ENCODE measurements around the gene OMP.

OMP gene

DNA sequence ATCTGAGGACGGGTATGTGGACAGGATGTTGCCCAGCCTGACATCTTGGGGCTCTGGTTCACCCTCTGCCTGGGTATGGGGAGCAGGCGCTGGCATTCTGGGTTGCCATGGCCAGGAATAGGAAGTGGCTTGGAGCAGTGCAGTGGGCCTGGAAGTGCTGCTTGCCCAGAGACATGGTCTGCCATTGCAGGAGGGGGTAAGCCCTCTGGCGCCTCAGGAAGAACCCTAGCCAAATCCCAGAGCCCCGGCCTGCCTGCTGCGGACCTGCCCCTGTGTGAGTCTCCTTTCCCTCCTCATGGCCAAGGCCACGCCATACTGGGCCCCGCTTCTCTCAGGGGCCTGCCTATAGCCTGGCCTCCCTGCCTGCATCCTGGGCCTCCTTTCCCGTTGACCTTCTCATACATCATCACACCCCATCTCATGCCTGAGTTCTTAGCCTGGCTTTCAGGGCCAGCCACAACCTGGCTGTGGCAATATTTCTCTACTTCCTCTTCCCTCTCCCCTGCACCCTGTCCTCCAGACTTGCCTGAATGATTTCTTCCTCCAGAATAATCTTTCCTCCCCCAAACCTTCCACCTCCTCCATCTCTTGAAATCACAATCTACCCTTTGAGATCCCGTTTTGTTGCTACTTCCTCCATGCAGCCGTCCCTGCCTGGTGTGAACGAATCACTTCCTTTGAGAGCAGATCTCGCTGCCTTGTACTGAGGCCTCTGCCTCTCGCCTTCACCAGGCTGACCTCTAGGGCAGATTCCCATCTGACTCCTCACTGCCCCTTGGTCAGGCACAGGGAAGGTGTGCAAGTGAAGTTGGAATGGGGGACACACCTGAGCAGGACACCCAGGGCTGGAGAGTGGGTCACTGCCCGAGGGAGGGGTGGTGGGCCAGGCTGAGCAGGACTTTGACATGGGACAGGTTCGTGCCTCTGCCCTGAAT lies 30.7 kb upstream of the OMP start:
- POLR2A ChIA-PET = no interaction called here
- no peak for TF ChIP-seq ARNT (IDR thresholded peaks at IDR 0.05)
- no peak for TF ChIP-seq NFRKB (IDR thresholded peaks at IDR 0.05)
- TF ChIP-seq SUZ12 (IDR thresholded peaks at IDR 0.05) = no peak
- no peak for TF ChIP-seq HDGF (IDR thresholded peaks at IDR 0.05; ENCODE audit: borderline replicate concordance)
- TF ChIP-seq FOXK2 (IDR thresholded peaks at IDR 0.05) = no peak
- no peak for TF ChIP-seq LEF1 (IDR thresholded peaks at IDR 0.05; ENCODE audit: borderline replicate concordance)
- TF ChIP-seq, protein P1, sequence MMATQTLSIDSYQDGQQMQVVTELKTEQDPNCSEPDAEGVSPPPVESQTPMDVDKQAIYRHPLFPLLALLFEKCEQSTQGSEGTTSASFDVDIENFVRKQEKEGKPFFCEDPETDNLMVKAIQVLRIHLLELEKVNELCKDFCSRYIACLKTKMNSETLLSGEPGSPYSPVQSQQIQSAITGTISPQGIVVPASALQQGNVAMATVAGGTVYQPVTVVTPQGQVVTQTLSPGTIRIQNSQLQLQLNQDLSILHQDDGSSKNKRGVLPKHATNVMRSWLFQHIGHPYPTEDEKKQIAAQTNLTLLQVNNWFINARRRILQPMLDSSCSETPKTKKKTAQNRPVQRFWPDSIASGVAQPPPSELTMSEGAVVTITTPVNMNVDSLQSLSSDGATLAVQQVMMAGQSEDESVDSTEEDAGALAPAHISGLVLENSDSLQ (IDR thresholded peaks at IDR 0.05) = no peak
- no peak for TF ChIP-seq ELF4 (IDR thresholded peaks at IDR 0.05)
- TF ChIP-seq FOXA1 (IDR thresholded peaks at IDR 0.05) = no peak
- no peak for TF ChIP-seq SP1 (IDR thresholded peaks at IDR 0.05)
- TF ChIP-seq L3MBTL2 (conservative IDR thresholded peaks at IDR 0.05) = no peak
- DNase-seq (ENCODE audit: extremely low spot score) = no peak
- CTCF ChIA-PET = no interaction called here

- TF ChIP-seq BHLHE40 (IDR thresholded peaks at IDR 0.05; ENCODE audit: borderline replicate concordance) (no peak), FOXM1 (IDR thresholded peaks at IDR 0.05; ENCODE audit: borderline replicate concordance) (no peak)
- POLR2A ChIA-PET = no interaction called here
- CTCF ChIA-PET = interaction anchor here (1.2 kb wide), 1 partner anchor 18 kb away, joined by 3 read pairs; no protein-coding TSS in a partner anchor
- no peak for DNase-seq (ENCODE audit: extremely low spot score)
Measured at GRCh38 chr11:77072851-77073327, 29.8 kb upstream of the OMP start.

- no peak for DNase-seq (ENCODE audit: extremely low spot score)
- TF ChIP-seq HDGF (IDR thresholded peaks at IDR 0.05; ENCODE audit: borderline replicate concordance) (no peak), BHLHE40 (IDR thresholded peaks at IDR 0.05; ENCODE audit: borderline replicate concordance) (no peak), FOXM1 (IDR thresholded peaks at IDR 0.05; ENCODE audit: borderline replicate concordance) (no peak), L3MBTL2 (conservative IDR thresholded peaks at IDR 0.05) (no peak), CTBP1 (IDR thresholded peaks at IDR 0.05; ENCODE audit: borderline replicate concordance) (no peak), LEF1 (IDR thresholded peaks at IDR 0.05; ENCODE audit: borderline replicate concordance) (no peak), FOXA1 (IDR thresholded peaks at IDR 0.05) (no peak), SUZ12 (IDR thresholded peaks at IDR 0.05) (no peak)
- TF ChIP-seq, protein P1 (IDR thresholded peaks at IDR 0.05) = no peak
- ChIA-PET POLR2A (no interaction called here), CTCF (interaction anchor here (1.2 kb wide), 1 partner anchor 18 kb away, joined by 3 read pairs; no protein-coding TSS in a partner anchor)
Measured at GRCh38 chr11:77073328-77074001, 29.2 kb upstream of the OMP start.

DNA sequence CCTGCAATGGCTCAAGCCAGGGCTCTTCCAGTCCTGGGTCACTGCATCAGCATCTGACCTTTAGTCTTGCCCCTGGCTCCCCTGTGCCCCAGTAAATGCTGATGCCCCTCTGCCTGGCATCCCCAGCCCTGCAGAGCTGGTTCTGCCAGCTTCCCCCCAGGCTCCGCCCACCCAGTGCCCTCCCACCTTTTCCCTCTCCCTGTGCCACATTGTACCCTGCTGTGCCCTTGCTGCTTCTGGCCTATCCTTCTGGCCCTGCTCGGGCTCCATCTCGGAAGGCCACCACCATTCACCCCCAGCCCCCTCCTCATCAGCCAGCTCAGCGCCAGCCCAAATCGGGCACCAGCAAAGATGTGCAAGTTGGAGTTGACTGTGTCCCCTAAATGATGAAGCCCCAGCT lies 28.4 kb upstream of the OMP start:
- TF ChIP-seq HDGF (IDR thresholded peaks at IDR 0.05; ENCODE audit: borderline replicate concordance) (no peak), L3MBTL2 (conservative IDR thresholded peaks at IDR 0.05) (no peak), SP1 (IDR thresholded peaks at IDR 0.05) (no peak), ELF4 (IDR thresholded peaks at IDR 0.05) (no peak), FOXK2 (IDR thresholded peaks at IDR 0.05) (no peak), FOXA1 (IDR thresholded peaks at IDR 0.05) (no peak), LEF1 (IDR thresholded peaks at IDR 0.05; ENCODE audit: borderline replicate concordance) (no peak), SUZ12 (IDR thresholded peaks at IDR 0.05) (no peak), TARDBP (IDR thresholded peaks at IDR 0.05) (no peak), ARNT (IDR thresholded peaks at IDR 0.05) (no peak), FOXM1 (IDR thresholded peaks at IDR 0.05; ENCODE audit: borderline replicate concordance) (no peak)
- TF ChIP-seq, protein P1 (IDR thresholded peaks at IDR 0.05) = no peak
- POLR2A ChIA-PET = no interaction called here
- no peak for DNase-seq (ENCODE audit: extremely low spot score)

DNA sequence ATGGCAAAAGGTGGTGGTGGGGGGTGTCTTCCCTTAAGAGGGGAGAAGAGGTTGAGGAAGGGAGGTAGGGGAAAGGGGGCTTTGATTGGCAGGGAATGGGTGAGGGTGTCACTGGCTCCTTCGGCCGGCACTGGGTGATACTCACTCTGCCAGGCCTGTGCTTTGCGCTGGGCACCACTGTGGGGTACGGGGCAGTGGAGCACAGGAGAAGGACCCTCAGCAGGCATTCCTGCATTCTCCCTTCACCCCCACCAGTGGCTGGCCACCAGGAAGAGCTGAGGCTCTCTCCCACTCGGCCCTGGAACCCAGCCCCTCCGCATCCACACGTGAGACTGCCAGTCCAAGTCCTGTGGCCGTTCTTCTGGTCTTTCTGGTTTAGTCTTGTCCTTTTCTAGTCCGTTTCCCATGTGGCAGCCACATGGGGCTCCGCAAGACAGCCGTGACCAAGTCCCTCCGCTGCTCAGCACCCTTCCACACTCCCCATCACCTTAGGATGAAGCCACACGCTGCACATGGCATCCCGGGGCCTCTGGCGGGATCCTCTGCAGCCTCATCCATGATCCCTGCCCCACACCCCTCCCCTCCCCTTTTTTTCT lies 27.9 kb upstream of the OMP start:
- TF ChIP-seq CTBP1 (IDR thresholded peaks at IDR 0.05; ENCODE audit: borderline replicate concordance) (no peak), LEF1 (IDR thresholded peaks at IDR 0.05; ENCODE audit: borderline replicate concordance) (no peak), SUZ12 (IDR thresholded peaks at IDR 0.05) (no peak), FOXA1 (IDR thresholded peaks at IDR 0.05) (no peak), SP1 (IDR thresholded peaks at IDR 0.05) (no peak), ELF4 (IDR thresholded peaks at IDR 0.05) (no peak), HDGF (IDR thresholded peaks at IDR 0.05; ENCODE audit: borderline replicate concordance) (no peak), ZNF384 (IDR thresholded peaks at IDR 0.05) (no peak), ARNT (IDR thresholded peaks at IDR 0.05) (no peak), BHLHE40 (IDR thresholded peaks at IDR 0.05; ENCODE audit: borderline replicate concordance) (no peak), NFRKB (IDR thresholded peaks at IDR 0.05) (no peak), FOXK2 (IDR thresholded peaks at IDR 0.05) (no peak)
- TF ChIP-seq, protein P1 (IDR thresholded peaks at IDR 0.05) = no peak

More for the DNA sequence above, 28.4 kb upstream of the OMP start:
- CTCF ChIA-PET = no interaction called here

More for the DNA sequence above, 27.9 kb upstream of the OMP start:
- DNase-seq (ENCODE audit: extremely low spot score) = no peak
- ChIA-PET CTCF (no interaction called here), POLR2A (no interaction called here)

All from HEK293T (cell line).